Measurements from ENCODE around the gene SLCO6A1.
"Not testable (repeated sequence)": the region's sequence is repeated elsewhere in the genome, so short reads cannot be mapped to it uniquely, and the experiment has no call there.

SLCO6A1 gene

GRCh38 chr5:102498271-102499034 is at the start of gene SLCO6A1:
TSS of gene SLCO6A1 (minus strand) at chr5:102499001. CDS start at chr5:102498844, 157 bp downstream.
- DNase-seq: no peak

- DNase-seq: no peak
Measured at GRCh38 chr5:102547141-102548035, 48.6 kb upstream of the SLCO6A1 start.

- no peak for DNase-seq
Measured at GRCh38 chr5:102545175-102545574, 46.4 kb upstream of the SLCO6A1 start.

GRCh38 chr5:102542057-102542456 is 43.3 kb upstream of the SLCO6A1 start:
- no peak for DNase-seq

GRCh38 chr5:102539996-102540728 is 41.4 kb upstream of the SLCO6A1 start:
- DNase-seq: no peak

GRCh38 chr5:102539562-102539961 is 40.8 kb upstream of the SLCO6A1 start:
- no peak for DNase-seq

GRCh38 chr5:102537011-102537410 is 38.2 kb upstream of the SLCO6A1 start:
- DNase-seq: no peak

- no peak for DNase-seq
Measured at GRCh38 chr5:102536323-102536928, 37.6 kb upstream of the SLCO6A1 start.

- DNase-seq: no peak
Measured at GRCh38 chr5:102532123-102532522, 33.3 kb upstream of the SLCO6A1 start.

- no peak for DNase-seq
Measured at GRCh38 chr5:102531506-102531905, 32.7 kb upstream of the SLCO6A1 start.

GRCh38 chr5:102529447-102529846 is 30.6 kb upstream of the SLCO6A1 start:
- DNase-seq: no peak

GRCh38 chr5:102529031-102529430 is 30.2 kb upstream of the SLCO6A1 start:
- no peak for DNase-seq

- DNase-seq: no peak
Measured at GRCh38 chr5:102528600-102528999, 29.8 kb upstream of the SLCO6A1 start.

GRCh38 chr5:102527547-102527946 is 28.7 kb upstream of the SLCO6A1 start:
- DNase-seq: no peak

GRCh38 chr5:102523541-102524175 is 24.9 kb upstream of the SLCO6A1 start:
- no peak for DNase-seq

- DNase-seq: no peak
Measured at GRCh38 chr5:102511666-102512065, 12.9 kb upstream of the SLCO6A1 start.

GRCh38 chr5:102491261-102491914 is 7.4 kb downstream of the SLCO6A1 start:
- not testable (repeated sequence) for DNase-seq

GRCh38 chr5:102483736-102484135 is 15.1 kb downstream of the SLCO6A1 start:
- no peak for DNase-seq

GRCh38 chr5:102481054-102481715 is 17.6 kb downstream of the SLCO6A1 start:
- DNase-seq: no peak

GRCh38 chr5:102453716-102454115 is 45.1 kb downstream of the SLCO6A1 start:
- no peak for DNase-seq

- DNase-seq: no peak
Measured at GRCh38 chr5:102451082-102451481, 47.7 kb downstream of the SLCO6A1 start.
